Right lobe of liver (tissue), 4 donors: ENCODE results near the gene OR51D1.

Source experiments
- POLR2A ChIP-seq: fragments of 450-650 bp; IDR thresholded peaks from one replicate; pipeline ENCODE4 v1.6.1; 2017; ENCODE audit warnings: antibody characterized with exemption, mild to moderate bottlenecking
- TF ChIP-seq, protein P1 (sequence below), 4 donors: fragments of 200-600 bp in 3 of 4; fragments of 450-650 bp in 1 of 4; IDR thresholded peaks; one replicate each; pipeline versions ENCODE4 v1.5.1 to v1.8.0; 2016 to 2022; ENCODE audit warnings: antibody characterized with exemption in 4 of 4, mild to moderate bottlenecking in 2 of 4
- donor health status: DM: no; HTN: no; CAD: no.
- donor health status: DM: no; HTN: no; CAD: no.
- donor health status: DM: no; HTN: yes; CAD: no.

DNA sequence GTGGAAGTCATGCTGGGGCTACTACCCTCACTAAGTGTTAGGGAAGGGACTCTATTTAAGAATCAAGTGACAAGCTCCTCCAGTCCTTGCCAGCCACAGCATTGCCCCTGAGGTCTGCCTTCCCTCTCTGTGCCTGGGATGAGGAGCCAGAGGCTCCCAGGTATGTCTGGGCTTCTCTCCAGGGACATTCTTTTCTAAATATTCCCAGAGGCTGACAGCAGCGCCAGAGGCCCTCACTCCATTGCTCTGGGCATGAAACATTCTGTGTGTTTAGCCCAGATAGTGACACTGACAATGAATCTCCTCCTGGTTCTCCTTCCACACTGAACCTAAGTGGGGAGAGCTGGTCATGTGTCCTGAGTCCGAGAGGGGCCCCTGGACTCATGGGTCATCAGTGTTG is 8.7 kb downstream of the OR51D1 start:
- TF ChIP-seq, protein P1, sequence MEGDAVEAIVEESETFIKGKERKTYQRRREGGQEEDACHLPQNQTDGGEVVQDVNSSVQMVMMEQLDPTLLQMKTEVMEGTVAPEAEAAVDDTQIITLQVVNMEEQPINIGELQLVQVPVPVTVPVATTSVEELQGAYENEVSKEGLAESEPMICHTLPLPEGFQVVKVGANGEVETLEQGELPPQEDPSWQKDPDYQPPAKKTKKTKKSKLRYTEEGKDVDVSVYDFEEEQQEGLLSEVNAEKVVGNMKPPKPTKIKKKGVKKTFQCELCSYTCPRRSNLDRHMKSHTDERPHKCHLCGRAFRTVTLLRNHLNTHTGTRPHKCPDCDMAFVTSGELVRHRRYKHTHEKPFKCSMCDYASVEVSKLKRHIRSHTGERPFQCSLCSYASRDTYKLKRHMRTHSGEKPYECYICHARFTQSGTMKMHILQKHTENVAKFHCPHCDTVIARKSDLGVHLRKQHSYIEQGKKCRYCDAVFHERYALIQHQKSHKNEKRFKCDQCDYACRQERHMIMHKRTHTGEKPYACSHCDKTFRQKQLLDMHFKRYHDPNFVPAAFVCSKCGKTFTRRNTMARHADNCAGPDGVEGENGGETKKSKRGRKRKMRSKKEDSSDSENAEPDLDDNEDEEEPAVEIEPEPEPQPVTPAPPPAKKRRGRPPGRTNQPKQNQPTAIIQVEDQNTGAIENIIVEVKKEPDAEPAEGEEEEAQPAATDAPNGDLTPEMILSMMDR (IDR thresholded peaks at IDR 0.05) = no peak
- TF ChIP-seq POLR2A = no peak
